DMS153 treated with DMSO at 0.1 percent for 48 hours (cell line): ENCODE data around the gene IRS1.
A peak's percentile ranks its signal among the peaks of the same experiment; 100 is the strongest.

Experiments
- DNase-seq: peaks from one replicate; lab custom pipeline; 2025; ENCODE audit not compliant: unreplicated experiment; lab: John Stamatoyannopoulos, UW

Gene IRS1

DNA sequence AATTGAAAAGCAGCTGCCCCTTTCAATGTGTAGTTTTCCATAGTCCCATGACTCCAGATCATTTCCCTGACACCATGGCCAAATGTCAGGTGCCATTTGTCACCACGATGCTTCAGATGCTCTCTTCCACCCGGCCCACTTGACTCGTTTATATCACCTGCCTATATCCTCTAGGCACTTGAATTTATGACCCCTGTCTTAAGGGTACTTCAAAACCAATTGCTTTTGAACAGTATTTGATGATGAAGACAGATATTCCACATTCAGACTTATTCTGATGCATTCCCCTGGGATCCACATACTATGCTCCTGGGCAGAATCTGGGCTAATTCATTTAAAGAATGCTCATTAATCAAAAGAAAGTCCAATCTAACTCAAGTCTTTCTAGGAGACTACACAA lies 19.3 kb upstream of the IRS1 start:
- peak; percentile 77 for DNase-seq

- no peak for DNase-seq
These were observed 13.6 kb upstream of the IRS1 start for GRCh38 chr2:226813148-226813701.

GRCh38 chr2:226803410-226803809 lies 3.8 kb upstream of the IRS1 start:
- no peak for DNase-seq

DNA sequence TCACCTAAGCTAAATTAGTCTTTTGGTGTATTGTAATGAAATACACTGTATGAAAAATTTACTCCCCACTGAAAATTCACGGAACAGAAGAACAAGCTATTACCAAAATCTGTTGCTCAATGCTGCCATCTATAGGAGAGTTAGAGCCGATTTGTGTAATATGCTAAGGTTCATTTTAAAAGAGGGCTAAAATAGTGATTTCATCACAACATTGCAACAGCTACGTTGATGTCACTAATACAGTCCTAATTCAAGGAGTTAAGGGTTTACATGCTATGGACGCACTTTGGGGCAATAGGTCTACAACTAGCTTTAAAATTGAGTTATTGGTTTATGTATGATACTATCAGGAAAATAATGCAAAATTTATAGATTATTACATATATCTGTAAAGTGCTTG lies 3.0 kb upstream of the IRS1 start:
- peak; percentile 48 for DNase-seq

DNA sequence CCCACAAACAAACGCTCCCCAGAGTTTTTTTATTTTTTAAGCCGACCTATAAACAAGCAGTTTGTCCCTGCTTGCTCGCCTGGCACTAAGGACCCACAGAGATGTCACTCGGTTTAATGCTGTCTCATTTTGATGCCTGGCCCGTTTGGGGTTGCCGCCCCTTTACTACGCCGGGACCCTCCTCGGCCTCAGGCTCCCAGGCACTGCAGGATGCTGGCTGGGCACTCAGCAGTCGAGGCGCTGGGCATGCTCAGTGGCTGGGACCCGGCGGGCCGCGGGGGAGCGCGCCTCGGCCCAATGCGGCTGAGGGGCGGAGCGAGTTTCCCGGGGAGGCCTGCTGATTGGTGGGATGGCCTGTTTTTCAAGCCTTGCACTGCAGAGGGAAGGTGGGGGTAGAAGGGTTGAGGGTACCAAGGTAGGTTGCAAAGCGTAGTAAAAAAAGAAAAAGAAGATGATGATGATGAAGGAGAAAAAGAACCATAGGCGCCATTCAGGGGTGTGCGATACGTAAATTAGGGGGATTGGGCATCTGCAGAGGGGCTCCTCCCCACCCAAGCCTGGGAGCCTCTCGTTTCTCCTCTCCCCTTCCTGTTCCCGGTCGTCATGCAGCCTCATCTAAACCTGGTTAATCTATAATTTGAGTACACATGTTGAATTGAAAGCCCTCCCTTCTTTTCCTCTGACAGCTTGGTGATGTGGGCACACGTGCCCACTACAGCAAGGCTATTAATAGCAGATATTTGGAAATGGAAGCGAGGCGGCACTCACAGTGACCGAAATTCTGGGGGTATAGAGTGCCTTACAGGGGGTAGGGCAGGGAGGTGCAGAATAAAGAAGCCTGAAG lies 1.5 kb upstream of the IRS1 start:
- DNase-seq, result peak; percentile 81

GRCh38 chr2:226799976-226800940 lies 638 bp upstream of the IRS1 start:
- no peak for DNase-seq

GRCh38 chr2:226798422-226799210 lies 1.0 kb downstream of the IRS1 start:
- no peak for DNase-seq

- DNase-seq, result no peak
These were observed 1.6 kb downstream of the IRS1 start for GRCh38 chr2:226797989-226798421.

- no peak for DNase-seq
These were observed 2.2 kb downstream of the IRS1 start for GRCh38 chr2:226797289-226797988.

- no peak for DNase-seq
These were observed 2.8 kb downstream of the IRS1 start for GRCh38 chr2:226796840-226797288.

DNA sequence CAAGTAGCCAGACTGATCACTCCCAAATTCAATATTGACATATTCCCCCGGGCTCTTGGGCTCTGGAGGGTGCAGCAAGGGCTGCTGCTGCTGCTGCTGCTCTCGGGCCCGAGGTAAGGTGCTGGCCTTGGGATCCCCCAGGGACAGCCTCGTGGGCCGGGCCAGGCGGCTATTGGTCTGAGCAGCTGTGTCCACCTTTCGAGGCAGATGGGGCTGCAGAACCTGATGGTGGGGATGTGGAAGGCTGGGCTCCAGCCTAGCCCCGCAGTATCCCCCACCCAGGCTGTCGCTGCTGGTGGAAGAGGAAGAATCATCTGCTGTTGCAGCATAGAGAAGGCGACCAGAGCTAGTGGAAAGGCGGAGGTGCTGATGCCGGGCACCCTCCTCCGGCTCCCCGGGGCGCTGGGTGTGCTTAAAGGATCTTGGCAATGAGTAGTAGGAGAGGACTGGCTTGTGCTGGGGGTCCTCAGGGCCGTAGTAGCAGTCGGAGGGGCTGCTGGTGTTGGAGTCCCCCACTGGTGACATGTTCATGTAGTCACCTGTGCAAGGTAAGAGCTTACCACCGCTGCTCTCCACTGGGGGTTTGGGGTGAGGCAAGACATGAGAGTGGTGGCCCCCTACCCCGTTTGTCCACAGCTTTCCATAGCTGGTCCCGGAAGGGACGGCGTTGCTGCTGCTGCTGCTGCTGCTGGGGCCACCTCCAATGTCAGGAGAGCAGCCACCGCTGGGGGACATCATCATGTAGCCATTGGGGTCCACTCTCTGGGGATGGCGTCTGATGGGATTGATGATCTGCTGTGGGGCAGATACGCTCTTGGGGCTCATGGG lies 3.4 kb downstream of the IRS1 start:
- no peak for DNase-seq

GRCh38 chr2:226795281-226796011 lies 4.2 kb downstream of the IRS1 start:
- no peak for DNase-seq

- no peak for DNase-seq
These were observed 4.9 kb downstream of the IRS1 start for GRCh38 chr2:226794751-226795171.

GRCh38 chr2:226794196-226794661 lies 5.4 kb downstream of the IRS1 start:
- no peak for DNase-seq

GRCh38 chr2:226793646-226794045 lies 6.0 kb downstream of the IRS1 start:
- DNase-seq, result no peak

DNA sequence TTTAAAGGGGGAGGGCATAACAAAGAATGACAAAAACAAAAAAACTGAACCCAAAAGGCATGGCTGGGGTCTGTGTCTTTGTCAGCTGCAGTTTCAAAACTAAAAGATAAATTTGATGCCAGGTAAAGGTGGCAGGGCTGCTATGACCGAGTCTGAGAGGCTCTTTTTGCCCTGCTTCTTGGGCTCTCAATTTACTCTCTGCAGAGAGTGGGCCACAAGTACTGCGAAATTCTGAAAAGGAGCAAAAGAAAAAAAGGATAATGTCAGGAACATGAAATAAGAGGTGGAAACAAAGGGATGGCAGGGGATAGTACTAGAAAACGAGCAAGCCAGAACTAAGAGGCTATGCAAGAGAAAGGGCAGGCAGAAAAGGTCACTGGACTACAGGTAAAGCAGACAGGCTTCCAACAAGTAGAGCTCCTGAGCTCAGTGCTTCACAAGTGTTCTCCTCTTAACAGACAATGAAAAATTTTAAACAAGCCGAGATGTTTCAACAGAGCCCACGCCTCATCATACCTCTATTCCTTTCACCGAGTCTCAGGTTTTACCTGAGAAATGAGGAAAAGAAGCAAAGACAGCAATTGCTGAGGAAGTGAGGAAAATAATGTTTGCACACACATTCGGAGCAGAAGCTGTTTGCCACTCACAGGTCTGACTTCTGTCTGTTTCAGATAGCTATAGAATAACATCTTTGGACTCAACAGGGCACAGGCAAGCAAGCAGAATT lies 7.3 kb downstream of the IRS1 start:
- DNase-seq, result no peak

GRCh38 chr2:226791487-226792081 lies 8.0 kb downstream of the IRS1 start:
- DNase-seq, result peak; percentile 70
